Coronary artery (tissue), 2 donors: ENCODE data around the gene WDR7.

Experiments used
- DNase-seq: peaks from one replicate; pipeline ENCODE4 v3.0.0-alpha.2; 2017; ENCODE audit warnings: low spot score
- H3K27ac ChIP-seq, 2 donors: fragments of 200-600 bp; sonication (generic); one replicate each; pipeline ENCODE4 v1.5.1; 2016 to 2019
- H3K4me3 ChIP-seq: fragments of 200-600 bp; sonication (generic); 2 replicates; pipeline ENCODE4 v1.5.1; 2016; ENCODE audit warnings: mild to moderate bottlenecking, moderate library complexity
- TF ChIP-seq, protein P1 (sequence below): fragments of 200-600 bp; sonication (generic); IDR thresholded peaks from one replicate; pipeline ENCODE4 v1.5.1; 2019; ENCODE audit warnings: antibody characterized with exemption

The WDR7 gene

DNA sequence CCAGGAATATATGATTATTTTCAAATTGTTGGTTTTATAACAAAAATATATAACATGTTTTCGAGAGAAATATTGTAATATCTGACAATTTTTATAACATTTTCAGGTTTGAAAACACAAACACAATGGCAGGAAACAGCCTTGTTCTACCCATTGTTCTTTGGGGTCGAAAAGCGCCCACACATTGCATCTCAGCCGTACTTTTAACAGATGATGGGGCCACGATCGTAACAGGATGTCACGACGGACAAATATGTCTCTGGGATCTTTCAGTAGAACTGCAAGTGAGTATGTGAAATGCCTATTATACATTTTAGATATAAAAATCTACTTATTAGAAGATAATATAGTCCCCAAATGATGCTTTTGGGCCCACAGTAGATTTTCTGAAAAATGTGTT lies 21.2 kb downstream of the WDR7 start:
- Histone ChIP-seq H3K4me3 (no peak overlapping the region), H3K27ac (no peak overlapping the region)
- no peak for DNase-seq
- TF ChIP-seq, protein P1, sequence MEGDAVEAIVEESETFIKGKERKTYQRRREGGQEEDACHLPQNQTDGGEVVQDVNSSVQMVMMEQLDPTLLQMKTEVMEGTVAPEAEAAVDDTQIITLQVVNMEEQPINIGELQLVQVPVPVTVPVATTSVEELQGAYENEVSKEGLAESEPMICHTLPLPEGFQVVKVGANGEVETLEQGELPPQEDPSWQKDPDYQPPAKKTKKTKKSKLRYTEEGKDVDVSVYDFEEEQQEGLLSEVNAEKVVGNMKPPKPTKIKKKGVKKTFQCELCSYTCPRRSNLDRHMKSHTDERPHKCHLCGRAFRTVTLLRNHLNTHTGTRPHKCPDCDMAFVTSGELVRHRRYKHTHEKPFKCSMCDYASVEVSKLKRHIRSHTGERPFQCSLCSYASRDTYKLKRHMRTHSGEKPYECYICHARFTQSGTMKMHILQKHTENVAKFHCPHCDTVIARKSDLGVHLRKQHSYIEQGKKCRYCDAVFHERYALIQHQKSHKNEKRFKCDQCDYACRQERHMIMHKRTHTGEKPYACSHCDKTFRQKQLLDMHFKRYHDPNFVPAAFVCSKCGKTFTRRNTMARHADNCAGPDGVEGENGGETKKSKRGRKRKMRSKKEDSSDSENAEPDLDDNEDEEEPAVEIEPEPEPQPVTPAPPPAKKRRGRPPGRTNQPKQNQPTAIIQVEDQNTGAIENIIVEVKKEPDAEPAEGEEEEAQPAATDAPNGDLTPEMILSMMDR, result no peak

- no peak for DNase-seq
- TF ChIP-seq, protein P1, result no peak
- Histone ChIP-seq H3K4me3 (no peak overlapping the region), H3K27ac (no peak overlapping the region)
Measured at GRCh38 chr18:56672981-56673380, 21.8 kb downstream of the WDR7 start.

- TF ChIP-seq, protein P1, result no peak
- no peak overlapping the region for H3K27ac ChIP-seq
- no peak for DNase-seq
Measured at GRCh38 chr18:56676639-56677038, 25.5 kb downstream of the WDR7 start.

DNA sequence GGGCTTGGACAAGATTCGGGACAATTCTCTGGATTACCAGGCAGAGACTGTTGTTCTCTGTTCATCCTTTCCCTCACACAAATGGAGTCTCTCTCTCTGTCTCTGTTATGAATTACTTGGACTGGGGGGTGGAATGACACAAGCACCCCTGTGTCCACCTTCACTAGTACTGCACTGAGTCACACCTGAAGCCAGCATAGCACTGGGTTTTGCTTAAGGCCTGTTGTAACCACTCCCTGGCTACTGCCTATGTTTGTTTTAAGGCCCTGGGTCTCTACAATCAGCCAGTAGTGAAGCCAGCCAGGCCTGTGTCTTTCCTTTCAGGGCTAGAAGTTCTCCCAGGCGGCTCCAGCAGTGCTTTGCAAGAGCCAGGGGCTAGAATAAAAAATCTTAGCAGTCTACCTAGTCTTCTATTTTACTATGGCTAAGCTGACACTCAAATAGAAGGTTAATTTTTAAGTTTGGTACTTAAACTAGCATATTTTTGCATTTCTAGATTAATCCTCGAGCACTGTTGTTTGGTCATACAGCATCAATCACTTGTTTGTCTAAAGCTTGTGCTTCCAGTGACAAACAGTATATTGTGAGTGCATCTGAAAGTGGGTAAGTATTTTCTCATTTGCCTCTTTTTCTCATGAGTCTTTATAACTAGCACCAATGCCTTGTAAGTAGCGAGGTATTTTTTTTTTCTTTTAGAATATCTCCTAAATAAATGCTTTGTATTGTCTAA lies 27.8 kb downstream of the WDR7 start:
- Histone ChIP-seq H3K27ac (no peak overlapping the region), H3K4me3 (no peak overlapping the region)
- TF ChIP-seq, protein P1, result no peak
- DNase-seq, result no peak

More at GRCh38 chr18:56676639-56677038, 25.5 kb downstream of the WDR7 start:
- H3K4me3 ChIP-seq, result no peak overlapping the region

DNA sequence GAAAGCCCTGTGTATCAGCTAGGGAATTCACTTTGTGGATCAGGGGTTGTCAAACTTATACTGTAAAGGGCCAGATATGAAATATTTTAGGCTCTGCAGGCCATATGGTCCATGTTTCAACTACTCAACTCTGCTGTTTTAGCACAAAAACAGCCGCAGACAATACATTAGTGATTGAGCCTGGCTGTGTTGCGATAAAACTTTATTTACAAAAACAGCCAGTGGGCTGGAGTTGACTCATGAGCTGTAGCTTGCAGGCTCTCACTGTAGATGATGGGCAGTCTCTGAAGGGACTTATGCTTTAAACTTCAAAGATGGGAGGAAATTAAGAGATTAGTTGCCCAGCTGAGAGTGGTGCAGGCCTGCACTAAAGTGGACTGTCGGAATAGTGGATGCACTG lies 33.1 kb downstream of the WDR7 start:
- Histone ChIP-seq H3K27ac (no peak overlapping the region), H3K4me3 (no peak overlapping the region)
- DNase-seq, result no peak
- TF ChIP-seq, protein P1, result no peak

DNA sequence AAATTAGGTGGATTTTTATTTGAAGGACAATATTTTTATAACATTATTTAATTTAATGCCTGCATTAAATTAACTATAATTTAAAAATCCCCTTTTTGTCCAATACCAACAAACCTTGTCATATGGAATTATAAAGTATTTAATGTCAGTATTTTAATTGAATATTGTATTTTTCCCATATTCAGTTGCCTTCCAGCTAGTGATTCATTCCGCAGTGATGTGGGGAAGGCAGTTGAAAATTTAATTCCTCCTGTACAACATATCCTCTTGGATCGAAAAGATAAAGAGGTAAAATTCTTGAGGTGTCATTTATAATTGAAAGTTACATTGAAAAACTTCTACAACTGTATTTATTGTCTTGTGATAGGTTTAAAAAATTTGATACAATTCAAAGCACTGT lies 40.4 kb downstream of the WDR7 start:
- Histone ChIP-seq H3K27ac (no peak overlapping the region), H3K4me3 (no peak overlapping the region)
- no peak for DNase-seq
- TF ChIP-seq, protein P1, result no peak

- DNase-seq, result no peak
- TF ChIP-seq, protein P1, result no peak
- Histone ChIP-seq H3K4me3 (no peak overlapping the region), H3K27ac (no peak overlapping the region)
Measured at GRCh38 chr18:56696966-56697365, 45.8 kb downstream of the WDR7 start.
